SU-DHL-6 (cell line): Measurements from ENCODE around the gene MAT2A.

Experiments used
- CTCF ChIP-seq: fragments of 200-600 bp; sonication (generic); IDR thresholded peaks from one replicate; pipeline ENCODE4 v1.5.1; 2017; ENCODE audit warnings: antibody characterized with exemption, mild to moderate bottlenecking, low read length, moderate library complexity; ENCODE audit not compliant: insufficient read depth, poor library complexity, severe bottlenecking
- EZH2phosphoT487 ChIP-seq: fragments of 200-600 bp; sonication (generic), shearing (Covaris generic); conservative IDR thresholded peaks from 2 replicates; pipeline ENCODE4 v1.6.1; 2018; ENCODE audit warnings: mild to moderate bottlenecking, antibody characterized with exemption, low read length, moderate library complexity, mixed read lengths

GRCh38 chr2:85547859-85548607, 9.1 kb downstream of the MAT2A start:
- no peak for TF ChIP-seq CTCF
- TF ChIP-seq EZH2phosphoT487: no peak
